ENCODE measurements around the gene PRDM16. TPM values are rescaled to one million over a fixed set of nuclear protein-coding genes. Genes with fewer than 3 reads are reported as not detected.
A peak's percentile ranks its signal among the peaks of the same experiment; 100 is the strongest.

The PRDM16 gene
- total and polyA plus RNA-seq, 2 experiments from 2014 or later = 0.14 to 0.16 TPM

DNA sequence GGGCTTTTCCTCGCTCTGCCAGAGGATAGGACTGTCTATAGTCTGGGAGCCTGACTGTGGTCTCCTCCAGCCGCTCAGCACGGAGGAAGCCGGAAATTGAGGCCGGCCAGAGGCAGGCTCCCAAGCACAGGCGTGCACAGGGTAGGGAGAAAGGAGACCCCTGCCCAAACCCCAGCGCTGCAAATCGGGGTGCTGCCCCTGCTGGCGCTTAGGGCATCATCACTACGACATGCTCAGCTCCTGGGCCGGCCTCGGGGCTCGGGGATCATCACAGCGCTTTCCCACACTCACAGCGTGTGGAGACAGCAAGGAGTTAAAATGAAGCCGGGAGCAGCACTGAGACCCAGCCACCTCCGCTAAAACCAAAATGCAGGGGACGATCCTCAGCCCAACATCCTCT is 322.7 kb downstream of the PRDM16 start:
- TF ChIP-seq CREB1 (CRISPR knock-in tag; IDR thresholded peaks at IDR 0.05; ENCODE audit: low read depth) = no peak
- TF ChIP-seq, protein P1, sequence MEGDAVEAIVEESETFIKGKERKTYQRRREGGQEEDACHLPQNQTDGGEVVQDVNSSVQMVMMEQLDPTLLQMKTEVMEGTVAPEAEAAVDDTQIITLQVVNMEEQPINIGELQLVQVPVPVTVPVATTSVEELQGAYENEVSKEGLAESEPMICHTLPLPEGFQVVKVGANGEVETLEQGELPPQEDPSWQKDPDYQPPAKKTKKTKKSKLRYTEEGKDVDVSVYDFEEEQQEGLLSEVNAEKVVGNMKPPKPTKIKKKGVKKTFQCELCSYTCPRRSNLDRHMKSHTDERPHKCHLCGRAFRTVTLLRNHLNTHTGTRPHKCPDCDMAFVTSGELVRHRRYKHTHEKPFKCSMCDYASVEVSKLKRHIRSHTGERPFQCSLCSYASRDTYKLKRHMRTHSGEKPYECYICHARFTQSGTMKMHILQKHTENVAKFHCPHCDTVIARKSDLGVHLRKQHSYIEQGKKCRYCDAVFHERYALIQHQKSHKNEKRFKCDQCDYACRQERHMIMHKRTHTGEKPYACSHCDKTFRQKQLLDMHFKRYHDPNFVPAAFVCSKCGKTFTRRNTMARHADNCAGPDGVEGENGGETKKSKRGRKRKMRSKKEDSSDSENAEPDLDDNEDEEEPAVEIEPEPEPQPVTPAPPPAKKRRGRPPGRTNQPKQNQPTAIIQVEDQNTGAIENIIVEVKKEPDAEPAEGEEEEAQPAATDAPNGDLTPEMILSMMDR (conservative IDR thresholded peaks at IDR 0.05; ENCODE audit: low read depth in 2 of 2) = peak; percentile 32 to 34; a peak in 3 of 4 replicates
- TF ChIP-seq ZNF331 (CRISPR knock-in tag; IDR thresholded peaks at IDR 0.05; ENCODE audit: low read depth) = no peak
- TF ChIP-seq POLR2AphosphoS5 (IDR thresholded peaks at IDR 0.05; ENCODE audit: low read depth) = no peak
- TF ChIP-seq, protein P2, sequence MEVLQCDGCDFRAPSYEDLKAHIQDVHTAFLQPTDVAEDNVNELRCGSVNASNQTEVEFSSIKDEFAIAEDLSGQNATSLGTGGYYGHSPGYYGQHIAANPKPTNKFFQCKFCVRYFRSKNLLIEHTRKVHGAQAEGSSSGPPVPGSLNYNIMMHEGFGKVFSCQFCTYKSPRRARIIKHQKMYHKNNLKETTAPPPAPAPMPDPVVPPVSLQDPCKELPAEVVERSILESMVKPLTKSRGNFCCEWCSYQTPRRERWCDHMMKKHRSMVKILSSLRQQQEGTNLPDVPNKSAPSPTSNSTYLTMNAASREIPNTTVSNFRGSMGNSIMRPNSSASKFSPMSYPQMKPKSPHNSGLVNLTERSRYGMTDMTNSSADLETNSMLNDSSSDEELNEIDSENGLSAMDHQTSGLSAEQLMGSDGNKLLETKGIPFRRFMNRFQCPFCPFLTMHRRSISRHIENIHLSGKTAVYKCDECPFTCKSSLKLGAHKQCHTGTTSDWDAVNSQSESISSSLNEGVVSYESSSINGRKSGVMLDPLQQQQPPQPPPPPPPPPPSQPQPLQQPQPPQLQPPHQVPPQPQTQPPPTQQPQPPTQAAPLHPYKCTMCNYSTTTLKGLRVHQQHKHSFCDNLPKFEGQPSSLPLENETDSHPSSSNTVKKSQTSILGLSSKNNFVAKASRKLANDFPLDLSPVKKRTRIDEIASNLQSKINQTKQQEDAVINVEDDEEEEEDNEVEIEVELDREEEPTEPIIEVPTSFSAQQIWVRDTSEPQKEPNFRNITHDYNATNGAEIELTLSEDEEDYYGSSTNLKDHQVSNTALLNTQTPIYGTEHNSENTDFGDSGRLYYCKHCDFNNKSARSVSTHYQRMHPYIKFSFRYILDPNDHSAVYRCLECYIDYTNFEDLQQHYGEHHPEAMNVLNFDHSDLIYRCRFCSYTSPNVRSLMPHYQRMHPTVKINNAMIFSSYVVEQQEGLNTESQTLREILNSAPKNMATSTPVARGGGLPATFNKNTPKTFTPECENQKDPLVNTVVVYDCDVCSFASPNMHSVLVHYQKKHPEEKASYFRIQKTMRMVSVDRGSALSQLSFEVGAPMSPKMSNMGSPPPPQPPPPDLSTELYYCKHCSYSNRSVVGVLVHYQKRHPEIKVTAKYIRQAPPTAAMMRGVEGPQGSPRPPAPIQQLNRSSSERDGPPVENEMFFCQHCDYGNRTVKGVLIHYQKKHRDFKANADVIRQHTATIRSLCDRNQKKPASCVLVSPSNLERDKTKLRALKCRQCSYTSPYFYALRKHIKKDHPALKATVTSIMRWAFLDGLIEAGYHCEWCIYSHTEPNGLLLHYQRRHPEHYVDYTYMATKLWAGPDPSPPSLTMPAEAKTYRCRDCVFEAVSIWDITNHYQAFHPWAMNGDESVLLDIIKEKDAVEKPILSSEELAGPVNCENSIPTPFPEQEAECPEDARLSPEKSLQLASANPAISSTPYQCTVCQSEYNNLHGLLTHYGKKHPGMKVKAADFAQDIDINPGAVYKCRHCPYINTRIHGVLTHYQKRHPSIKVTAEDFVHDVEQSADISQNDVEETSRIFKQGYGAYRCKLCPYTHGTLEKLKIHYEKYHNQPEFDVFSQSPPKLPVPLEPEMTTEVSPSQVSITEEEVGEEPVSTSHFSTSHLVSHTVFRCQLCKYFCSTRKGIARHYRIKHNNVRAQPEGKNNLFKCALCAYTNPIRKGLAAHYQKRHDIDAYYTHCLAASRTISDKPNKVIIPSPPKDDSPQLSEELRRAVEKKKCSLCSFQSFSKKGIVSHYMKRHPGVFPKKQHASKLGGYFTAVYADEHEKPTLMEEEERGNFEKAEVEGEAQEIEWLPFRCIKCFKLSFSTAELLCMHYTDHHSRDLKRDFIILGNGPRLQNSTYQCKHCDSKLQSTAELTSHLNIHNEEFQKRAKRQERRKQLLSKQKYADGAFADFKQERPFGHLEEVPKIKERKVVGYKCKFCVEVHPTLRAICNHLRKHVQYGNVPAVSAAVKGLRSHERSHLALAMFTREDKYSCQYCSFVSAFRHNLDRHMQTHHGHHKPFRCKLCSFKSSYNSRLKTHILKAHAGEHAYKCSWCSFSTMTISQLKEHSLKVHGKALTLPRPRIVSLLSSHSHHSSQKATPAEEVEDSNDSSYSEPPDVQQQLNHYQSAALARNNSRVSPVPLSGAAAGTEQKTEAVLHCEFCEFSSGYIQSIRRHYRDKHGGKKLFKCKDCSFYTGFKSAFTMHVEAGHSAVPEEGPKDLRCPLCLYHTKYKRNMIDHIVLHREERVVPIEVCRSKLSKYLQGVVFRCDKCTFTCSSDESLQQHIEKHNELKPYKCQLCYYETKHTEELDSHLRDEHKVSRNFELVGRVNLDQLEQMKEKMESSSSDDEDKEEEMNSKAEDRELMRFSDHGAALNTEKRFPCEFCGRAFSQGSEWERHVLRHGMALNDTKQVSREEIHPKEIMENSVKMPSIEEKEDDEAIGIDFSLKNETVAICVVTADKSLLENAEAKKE (CRISPR knock-in tag; IDR thresholded peaks at IDR 0.05) = no peak
- Histone ChIP-seq H3K4me3 (no peak overlapping the region), H3K4me2 (no peak overlapping the region), H3K79me2 (replicated peaks; ENCODE audit: insufficient read depth) (no peaks in the 10 kb centered on the region), H3K4me1 (ENCODE audit: insufficient read depth) (peaks cover 7% of the 10 kb centered on the region; the same call in 1 of the 2 replicates), H3F3A (replicated peaks; ENCODE audit: low read depth) (0 out of 2 replicates have a peak, but pooled peaks cover 5% of the 10 kb centered on the region), H3K36me3 (ENCODE audit: insufficient read depth) (no peaks in the 10 kb centered on the region), H3K27ac (ENCODE audit: low read depth) (no peak overlapping the region), H3K27me3 (ENCODE audit: insufficient read depth) (peaks cover 27% of the 10 kb centered on the region), H4K20me1 (replicated peaks; ENCODE audit: insufficient read depth) (no peaks in the 10 kb centered on the region), H2AFZ (peak overlapping the region; percentile 43; the same call in 1 of the 2 replicates), H3K9me2 (ENCODE audit: insufficient read depth) (no peaks in the 10 kb centered on the region)
- Mint-ChIP-seq H3K36me3 (ENCODE audit: low read depth) (no peaks in the 10 kb centered on the region), H3K27me3 (ENCODE audit: insufficient read depth, low read depth, poor library complexity) (peaks cover 61% of the 10 kb centered on the region), H3K9me3 (no peaks in the 10 kb centered on the region), H3K27ac (no peak overlapping the region), H3K4me1 (peaks cover 46% of the 10 kb centered on the region), H3K4me3 (peak overlapping the region; percentile 49)
- peak; percentile 50 for ATAC-seq
- peak; percentile 68 for DNase-seq (ENCODE audit: low spot score)

Measured in GM23338 (cell line).